ENCODE results near the gene TUBAL3. TPM values are rescaled to one million over a fixed set of nuclear protein-coding genes. Genes with fewer than 3 reads are reported as not detected.
A peak's percentile ranks its signal among the peaks of the same experiment; 100 is the strongest.

TUBAL3 gene
- total RNA-seq, 1 experiment from 2014 or later, result 0.19 TPM

GRCh38 chr10:5413012-5413938 is 8.6 kb upstream of the TUBAL3 start:
- H3K27me3 ChIP-seq (replicated peaks; ENCODE audit: insufficient read depth, low read depth, low read length, poor library complexity), result no peaks in the 10 kb centered on the region
- POLR2A ChIA-PET (ENCODE audit: low non-redundant PET), result no interaction called here
- peak overlapping the region; percentile 92 for H3K4me3 ChIP-seq (ENCODE audit: low read depth, low read length, poor library complexity, severe bottlenecking)
- CTCF ChIA-PET, result no interaction called here
- intact Hi-C loops (cut with micrococcal nuclease; ENCODE audit: unreplicated experiment), result no loop called here
- peak; percentile 55 for DNase-seq (ENCODE audit: low spot score)
- TF ChIP-seq CTCF (conservative IDR thresholded peaks at IDR 0.05; ENCODE audit: low read depth, low read length), result no peak
- TF ChIP-seq EZH2 (IDR thresholded peaks at IDR 0.05; ENCODE audit: borderline replicate concordance, low read depth, low read length, poor library complexity, severe bottlenecking), result no peak
- BruUV-seq (replicated peaks), result TSS peak; percentile 36
- no peaks in the 10 kb centered on the region for H3K36me3 ChIP-seq (ENCODE audit: insufficient read depth, low read length, poor library complexity, severe bottlenecking)
- H3K9me3 ChIP-seq (ENCODE audit: low read depth, low read length, poor library complexity, severe bottlenecking), result peaks cover 10% of the 10 kb centered on the region
- peak overlapping the region; percentile 48 for H3K27ac ChIP-seq (ENCODE audit: low read depth, low read length, poor library complexity, severe bottlenecking)
- peaks cover 16% of the 10 kb centered on the region for H3K4me1 ChIP-seq (ENCODE audit: insufficient read depth, low read length, poor library complexity, severe bottlenecking)

- no TSS peak for BruUV-seq (replicated peaks)
- CTCF ChIA-PET, result no interaction called here
These were observed 7.8 kb upstream of the TUBAL3 start, which contains the start of gene NET1 for GRCh38 chr10:5412277-5412941. Gene NET1, plus strand, starts transcription at chr10:5412557. Its CDS starts 136 bp downstream, at chr10:5412693.

More at GRCh38 chr10:5412277-5412941, 7.8 kb upstream of the TUBAL3 start, which contains the start of gene NET1:
- Histone ChIP-seq H3K36me3 (ENCODE audit: insufficient read depth, low read length, poor library complexity, severe bottlenecking) (no peaks in the 10 kb centered on the region), H3K9me3 (ENCODE audit: low read depth, low read length, poor library complexity, severe bottlenecking) (peaks cover 3% of the 10 kb centered on the region), H3K4me1 (ENCODE audit: insufficient read depth, low read length, poor library complexity, severe bottlenecking) (peaks cover 16% of the 10 kb centered on the region), H3K27ac (ENCODE audit: low read depth, low read length, poor library complexity, severe bottlenecking) (peak within 1 kb of the TSS; percentile 86), H3K27me3 (replicated peaks; ENCODE audit: insufficient read depth, low read depth, low read length, poor library complexity) (no peaks in the 10 kb centered on the region), H3K4me3 (ENCODE audit: low read depth, low read length, poor library complexity, severe bottlenecking) (peak within 1 kb of the TSS; percentile 92)
- peak; percentile 93 for DNase-seq (ENCODE audit: low spot score)
- no peak for TF ChIP-seq CTCF (conservative IDR thresholded peaks at IDR 0.05; ENCODE audit: low read depth, low read length)
- no peak for TF ChIP-seq EZH2 (IDR thresholded peaks at IDR 0.05; ENCODE audit: borderline replicate concordance, low read depth, low read length, poor library complexity, severe bottlenecking)
- POLR2A ChIA-PET (ENCODE audit: low non-redundant PET), result interaction anchor here (0.5 kb wide), 1 partner anchor 1991 kb away, joined by 4 read pairs; no protein-coding TSS in a partner anchor
- intact Hi-C loops (cut with micrococcal nuclease; ENCODE audit: unreplicated experiment), result no loop called here

Data from A673 (cell line).